Activated CD8-positive, alpha-beta memory T cell treated with anti-CD3 and anti-CD28 coated beads, Interleukin-2, amount 10 ng/mL, durations not matched to agents 7 days and 5 days (primary cell): ENCODE measurements around the gene RAB43. TPM values are rescaled to one million over a fixed set of nuclear protein-coding genes. Genes with fewer than 3 reads are reported as not detected.

Experiments
- ATAC-seq: fragments of 150-1000 bp; cut with Tn5 transposase; one replicate; pipeline ENCODE4 v1.10.0; 2021; ENCODE audit warnings: moderate library complexity
- CTCF ChIA-PET: fragments of 350-600 bp; sonication (Branson Sonifier 250); formaldehyde crosslinking; loops from one replicate; lab custom pipeline; 2021; ENCODE audit warnings: antibody characterized with exemption; lab: Charles Lee
- DNase-seq: peaks from one replicate; pipeline ENCODE4 v3.0.0-alpha.2; 2020
- H3K27ac Mint-ChIP-seq: one replicate; pipeline ENCODE4 v1.8.0; 2021; ENCODE audit warnings: mild to moderate bottlenecking, mixed read lengths
- H3K27me3 Mint-ChIP-seq: one replicate; pipeline ENCODE4 v1.8.0; 2021; ENCODE audit warnings: mixed read lengths
- H3K36me3 Mint-ChIP-seq: one replicate; pipeline ENCODE4 v1.8.0; 2021; ENCODE audit warnings: mild to moderate bottlenecking, mixed read lengths
- H3K4me1 Mint-ChIP-seq: one replicate; pipeline ENCODE4 v1.8.0; 2021; ENCODE audit warnings: mixed read lengths
- H3K4me3 Mint-ChIP-seq: one replicate; pipeline ENCODE4 v1.8.0; 2021; ENCODE audit warnings: mild to moderate bottlenecking, moderate library complexity, mixed read lengths
- H3K9me3 Mint-ChIP-seq: one replicate; pipeline ENCODE4 v1.8.0; 2022; ENCODE audit warnings: low read depth, mixed read lengths
- total RNA-seq, 2 experiments: library from RNA; stranded (reverse); gene quantifications; one replicate each; pipeline ENCODE4 v1.2.3, GENCODE V29; 2021

RAB43 gene
- total RNA-seq, 2 experiments from 2014 or later: 33.7 to 36.1 TPM

- CTCF ChIA-PET: interaction anchor here (1.7 to 1.9 kb wide), 2 partner anchors 8 to 11 kb away, joined by 4 to 5 read pairs; no protein-coding TSS in a partner anchor
- H3K4me3 Mint-ChIP-seq: no peak within 1 kb of the TSS
- DNase-seq (no peak), ATAC-seq (no peak)
- H3K27ac Mint-ChIP-seq: no peak within 1 kb of the TSS
- no peaks in the 10 kb centered on the region for H3K9me3 Mint-ChIP-seq
- no peaks in the 10 kb centered on the region for H3K4me1 Mint-ChIP-seq
- peaks cover 10% of the 10 kb centered on the region for H3K27me3 Mint-ChIP-seq
- no peaks in the 10 kb centered on the region for H3K36me3 Mint-ChIP-seq
Measured at GRCh38 chr3:129060276-129061022, 61.2 kb downstream of the RAB43 start, which contains the start of gene GP9. TSS of gene GP9 (plus strand) at chr3:129060779. CDS start at chr3:129061740, 961 bp downstream.

- DNase-seq: no peak
- Mint-ChIP-seq H3K27ac (no peak overlapping the region), H3K36me3 (no peaks in the 10 kb centered on the region)
Measured at GRCh38 chr3:129059311-129059958, 62.2 kb downstream of the RAB43 start.

GRCh38 chr3:129058441-129059200 is 63.0 kb downstream of the RAB43 start:
- H3K36me3 Mint-ChIP-seq: no peaks in the 10 kb centered on the region
- CTCF ChIA-PET: interaction anchor here (1.7 kb wide), 1 partner anchor 13 kb away, joined by 4 read pairs; no protein-coding TSS in a partner anchor
- H3K9me3 Mint-ChIP-seq: no peaks in the 10 kb centered on the region
- H3K4me3 Mint-ChIP-seq: no peak overlapping the region
- ATAC-seq: no peak
- no peak for DNase-seq
- no peak overlapping the region for H3K27ac Mint-ChIP-seq
- H3K27me3 Mint-ChIP-seq: peaks cover 10% of the 10 kb centered on the region
- H3K4me1 Mint-ChIP-seq: peaks cover 2% of the 10 kb centered on the region

More at GRCh38 chr3:129059311-129059958, 62.2 kb downstream of the RAB43 start:
- no peak overlapping the region for H3K4me3 Mint-ChIP-seq
- CTCF ChIA-PET: interaction anchor here (1.7 to 1.9 kb wide), 2 partner anchors 9 to 12 kb away, joined by 4 to 5 read pairs; no protein-coding TSS in a partner anchor
- H3K27me3 Mint-ChIP-seq: peaks cover 10% of the 10 kb centered on the region
- H3K9me3 Mint-ChIP-seq: no peaks in the 10 kb centered on the region
- ATAC-seq: no peak
- H3K4me1 Mint-ChIP-seq: no peaks in the 10 kb centered on the region

GRCh38 chr3:129057249-129057648 is 64.4 kb downstream of the RAB43 start:
- Mint-ChIP-seq H3K4me1 (peaks cover 6% of the 10 kb centered on the region), H3K9me3 (no peaks in the 10 kb centered on the region), H3K27ac (no peak overlapping the region), H3K36me3 (no peaks in the 10 kb centered on the region), H3K4me3 (no peak overlapping the region), H3K27me3 (peaks cover 10% of the 10 kb centered on the region)
- DNase-seq: no peak
- ATAC-seq: no peak
- CTCF ChIA-PET: no interaction called here

- no peaks in the 10 kb centered on the region for H3K36me3 Mint-ChIP-seq
- no peaks in the 10 kb centered on the region for H3K9me3 Mint-ChIP-seq
- no peak overlapping the region for H3K27ac Mint-ChIP-seq
- ATAC-seq (no peak), DNase-seq (no peak)
- H3K4me1 Mint-ChIP-seq: peaks cover 6% of the 10 kb centered on the region
- no peak overlapping the region for H3K4me3 Mint-ChIP-seq
- CTCF ChIA-PET: interaction anchor here (0.8 to 2.3 kb wide), 2 partner anchors 58 to 189 kb away, joined by 3 to 11 read pairs; no protein-coding TSS in a partner anchor
- H3K27me3 Mint-ChIP-seq: peaks cover 10% of the 10 kb centered on the region
Measured at GRCh38 chr3:129056451-129057173, 65.0 kb downstream of the RAB43 start.

GRCh38 chr3:129054605-129055104 is 66.9 kb downstream of the RAB43 start:
- H3K27me3 Mint-ChIP-seq: peaks cover 10% of the 10 kb centered on the region
- DNase-seq: no peak
- H3K36me3 Mint-ChIP-seq: no peaks in the 10 kb centered on the region
- peaks cover 6% of the 10 kb centered on the region for H3K4me1 Mint-ChIP-seq
- no peaks in the 10 kb centered on the region for H3K9me3 Mint-ChIP-seq
- ATAC-seq: no peak
- H3K4me3 Mint-ChIP-seq: no peak overlapping the region
- CTCF ChIA-PET: interaction anchor here (1.7 to 6.9 kb wide), 10 partner anchors 13 to 191 kb away, joined by 5 to 70 read pairs (median 16); no protein-coding TSS in a partner anchor
- H3K27ac Mint-ChIP-seq: no peak overlapping the region

GRCh38 chr3:129052675-129053074 is 68.9 kb downstream of the RAB43 start:
- ATAC-seq (no peak), DNase-seq (no peak)
- Mint-ChIP-seq H3K9me3 (peaks cover 5% of the 10 kb centered on the region), H3K4me3 (no peak overlapping the region), H3K4me1 (peaks cover 6% of the 10 kb centered on the region), H3K27ac (no peak overlapping the region), H3K27me3 (peaks cover 15% of the 10 kb centered on the region), H3K36me3 (peaks cover 4% of the 10 kb centered on the region)
- CTCF ChIA-PET: interaction anchor here (0.7 to 6.9 kb wide), 37 partner anchors 9 to 264 kb away, joined by 3 to 95 read pairs (median 6); partner anchors contain the start of genes CFAP92, COPG1 and RAB43

GRCh38 chr3:129051871-129052340 is 69.7 kb downstream of the RAB43 start:
- Mint-ChIP-seq H3K36me3 (peaks cover 4% of the 10 kb centered on the region), H3K9me3 (peaks cover 5% of the 10 kb centered on the region), H3K27ac (no peak overlapping the region), H3K27me3 (peaks cover 9% of the 10 kb centered on the region), H3K4me1 (peaks cover 6% of the 10 kb centered on the region), H3K4me3 (no peak overlapping the region)
- no peak for ATAC-seq
- CTCF ChIA-PET: interaction anchor here (0.7 to 6.9 kb wide), 22 partner anchors 10 to 257 kb away, joined by 3 to 95 read pairs (median 8); partner anchors contain the start of genes CFAP92, COPG1 and RAB43
- no peak for DNase-seq

GRCh38 chr3:129050556-129051295 is 70.9 kb downstream of the RAB43 start:
- DNase-seq (no peak), ATAC-seq (no peak)
- Mint-ChIP-seq H3K36me3 (peaks cover 4% of the 10 kb centered on the region), H3K27me3 (peaks cover 5% of the 10 kb centered on the region), H3K27ac (no peak overlapping the region), H3K9me3 (peaks cover 5% of the 10 kb centered on the region), H3K4me3 (no peak overlapping the region), H3K4me1 (peaks cover 6% of the 10 kb centered on the region)
- CTCF ChIA-PET: interaction anchor here (1.0 to 6.9 kb wide), 9 partner anchors 11 to 196 kb away, joined by 3 to 95 read pairs (median 7); partner anchors contain the start of gene COPG1

- H3K9me3 Mint-ChIP-seq: peaks cover 5% of the 10 kb centered on the region
- H3K36me3 Mint-ChIP-seq: peaks cover 7% of the 10 kb centered on the region
- H3K4me1 Mint-ChIP-seq: peaks cover 2% of the 10 kb centered on the region
- no peak overlapping the region for H3K4me3 Mint-ChIP-seq
- no peak overlapping the region for H3K27ac Mint-ChIP-seq
- peaks cover 26% of the 10 kb centered on the region for H3K27me3 Mint-ChIP-seq
- CTCF ChIA-PET: interaction anchor here (1.7 kb wide), 1 partner anchor 198 kb away, joined by 5 read pairs; no protein-coding TSS in a partner anchor
- ATAC-seq: no peak
- DNase-seq: no peak
Measured at GRCh38 chr3:129047553-129047839, 74.1 kb downstream of the RAB43 start.

- H3K27ac Mint-ChIP-seq: no peak overlapping the region
- H3K4me1 Mint-ChIP-seq: peaks cover 2% of the 10 kb centered on the region
- ATAC-seq: no peak
- peaks cover 5% of the 10 kb centered on the region for H3K9me3 Mint-ChIP-seq
- H3K27me3 Mint-ChIP-seq: peaks cover 32% of the 10 kb centered on the region
- no peak overlapping the region for H3K4me3 Mint-ChIP-seq
- peaks cover 7% of the 10 kb centered on the region for H3K36me3 Mint-ChIP-seq
- CTCF ChIA-PET: interaction anchor here (0.5 to 1.7 kb wide), 4 partner anchors 11 to 199 kb away, joined by 3 to 5 read pairs (median 4); no protein-coding TSS in a partner anchor
- no peak for DNase-seq
Measured at GRCh38 chr3:129046732-129047552, 74.7 kb downstream of the RAB43 start.
